ENCODE results near the gene EML1. TPM values are rescaled to one million over a fixed set of nuclear protein-coding genes. Genes with fewer than 3 reads are reported as not detected.

Gene EML1
- 10 to 100 TPM; 11.0 to 57.5 (median 24.5) TPM for total RNA-seq

GRCh38 chr14:99793213-99794150 lies at the start of gene EML1:
Gene EML1, plus strand, starts transcription at chr14:99793413. Its CDS starts 64 bp downstream, at chr14:99793477.
- TF ChIP-seq CTCF (IDR thresholded peaks at IDR 0.05; ENCODE audit: low read depth), result no peak

GRCh38 chr14:99744199-99744872 lies 48.9 kb upstream of the EML1 start:
- no peak for TF ChIP-seq CTCF (IDR thresholded peaks at IDR 0.05; ENCODE audit: low read depth)

- TF ChIP-seq CTCF (IDR thresholded peaks at IDR 0.05; ENCODE audit: low read depth), result no peak
Measured at GRCh38 chr14:99744873-99745224, 48.4 kb upstream of the EML1 start.

- TF ChIP-seq CTCF (IDR thresholded peaks at IDR 0.05; ENCODE audit: low read depth), result no peak
Measured at GRCh38 chr14:99745307-99745951, 47.8 kb upstream of the EML1 start.

GRCh38 chr14:99747167-99747566 lies 46.0 kb upstream of the EML1 start:
- no peak for TF ChIP-seq CTCF (IDR thresholded peaks at IDR 0.05; ENCODE audit: low read depth)

- no peak for TF ChIP-seq CTCF (IDR thresholded peaks at IDR 0.05; ENCODE audit: low read depth)
Measured at GRCh38 chr14:99747582-99748330, 45.5 kb upstream of the EML1 start.

All from subcutaneous adipose tissue (tissue), 4 donors.